IPS-20b (cell line): ENCODE measurements around the gene SNRPA.

Experiments used
- H3K27ac ChIP-seq: one replicate; pipeline ENCODE4 v1.5.1; 2013; ENCODE audit warnings: low read length
- H3K27me3 ChIP-seq: 2 replicates; pipeline ENCODE4 v1.6.1; 2013; ENCODE audit warnings: mild to moderate bottlenecking, low read length, inconsistent platforms; ENCODE audit not compliant: insufficient read depth
- H3K36me3 ChIP-seq: 2 replicates; pipeline ENCODE4 v1.6.1; 2013; ENCODE audit warnings: low read depth, mild to moderate bottlenecking, inconsistent platforms, low read length, moderate library complexity; ENCODE audit not compliant: insufficient read depth
- H3K4me1 ChIP-seq: 2 replicates; pipeline ENCODE4 v1.6.1; 2013; ENCODE audit warnings: mild to moderate bottlenecking, control low read depth, inconsistent platforms, low read length, moderate library complexity; ENCODE audit not compliant: insufficient read depth
- H3K4me3 ChIP-seq: 2 replicates; pipeline ENCODE4 v1.5.1; 2013; ENCODE audit warnings: mild to moderate bottlenecking, low read length, inconsistent platforms
- H3K9ac ChIP-seq: 2 replicates; pipeline ENCODE4 v1.6.1; 2013; ENCODE audit warnings: low read depth, mild to moderate bottlenecking, inconsistent platforms, low read length, moderate library complexity
- H3K9me3 ChIP-seq: 2 replicates; pipeline ENCODE4 v1.6.1; 2013; ENCODE audit warnings: mild to moderate bottlenecking, low read depth, low read length, inconsistent platforms; ENCODE audit not compliant: insufficient read depth

The SNRPA gene

DNA sequence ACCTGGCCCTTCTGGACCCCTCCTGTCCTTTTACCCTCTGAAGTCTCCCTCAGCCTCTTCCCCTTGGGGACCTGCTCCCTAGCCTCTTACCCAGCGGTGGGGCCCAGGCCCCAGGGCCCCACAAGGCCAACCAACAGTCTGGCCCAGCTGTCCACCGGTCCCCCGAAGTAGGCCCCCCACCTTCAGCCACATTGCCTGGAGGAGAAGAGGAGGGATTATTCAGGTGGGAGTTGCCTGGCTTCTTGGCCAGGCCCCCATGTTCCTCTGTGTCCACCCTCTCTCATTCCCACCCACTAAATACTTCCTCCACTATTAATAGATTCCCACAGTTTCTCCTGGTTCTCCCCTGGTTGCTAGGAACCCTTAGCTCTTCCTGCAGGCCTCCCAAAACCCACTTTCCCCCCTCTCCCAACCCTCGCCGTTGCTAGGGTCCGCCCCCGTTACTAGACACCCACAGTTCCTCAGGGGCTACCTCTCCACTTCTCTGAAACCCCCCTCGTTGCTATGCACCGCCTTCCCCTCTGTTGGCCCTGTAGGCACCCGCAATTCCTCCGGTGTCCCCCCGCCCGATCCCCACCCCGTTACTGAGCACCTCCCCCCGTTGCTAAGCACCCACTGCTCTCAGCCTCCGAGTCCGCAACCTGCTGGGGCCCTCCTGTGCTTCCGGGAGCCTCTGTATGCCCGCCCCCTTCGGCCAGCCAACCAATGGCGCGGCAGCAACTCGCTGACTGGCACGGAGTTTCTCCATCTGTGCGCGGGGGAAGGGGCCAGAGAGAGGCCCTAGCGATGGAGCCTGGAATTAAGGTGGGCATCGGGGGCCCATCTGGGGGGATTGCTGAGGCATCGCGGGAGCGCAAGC lies 36.3 kb upstream of the SNRPA start:
- Histone ChIP-seq H3K4me3 (peak overlapping the region; percentile 93), H3K9ac (peak overlapping the region; percentile 88), H3K36me3 (peaks cover 23% of the 10 kb centered on the region), H3K27ac (peak overlapping the region; percentile 92), H3K4me1 (peaks cover 19% of the 10 kb centered on the region; the same call in 1 of the 2 replicates), H3K27me3 (no peaks in the 10 kb centered on the region), H3K9me3 (no peaks in the 10 kb centered on the region)

GRCh38 chr19:40716031-40716481 lies 34.9 kb upstream of the SNRPA start:
- Histone ChIP-seq H3K9me3 (no peaks in the 10 kb centered on the region), H3K27me3 (no peaks in the 10 kb centered on the region), H3K4me1 (peaks cover 19% of the 10 kb centered on the region; the same call in 1 of the 2 replicates), H3K4me3 (peak overlapping the region; percentile 93), H3K27ac (peak overlapping the region; percentile 26), H3K36me3 (peaks cover 18% of the 10 kb centered on the region), H3K9ac (peak overlapping the region; percentile 88)

GRCh38 chr19:40716482-40717324 lies 34.3 kb upstream of the SNRPA start, which contains the start of the genes COQ8B and ITPKC:
Gene COQ8B (minus strand): TSS chr19:40716886. CDS start chr19:40714632, 2,254 bp downstream.
Gene ITPKC (plus strand): TSS chr19:40717112. CDS start chr19:40717136, 24 bp downstream.
- Histone ChIP-seq H3K9ac (peak within 1 kb of the TSS; percentile 88), H3K36me3 (peaks cover 12% of the 10 kb centered on the region), H3K27me3 (no peaks in the 10 kb centered on the region), H3K27ac (peak within 1 kb of the TSS; percentile 89), H3K9me3 (no peaks in the 10 kb centered on the region), H3K4me1 (peaks cover 19% of the 10 kb centered on the region; the same call in 1 of the 2 replicates), H3K4me3 (peak within 1 kb of the TSS; percentile 93)

DNA sequence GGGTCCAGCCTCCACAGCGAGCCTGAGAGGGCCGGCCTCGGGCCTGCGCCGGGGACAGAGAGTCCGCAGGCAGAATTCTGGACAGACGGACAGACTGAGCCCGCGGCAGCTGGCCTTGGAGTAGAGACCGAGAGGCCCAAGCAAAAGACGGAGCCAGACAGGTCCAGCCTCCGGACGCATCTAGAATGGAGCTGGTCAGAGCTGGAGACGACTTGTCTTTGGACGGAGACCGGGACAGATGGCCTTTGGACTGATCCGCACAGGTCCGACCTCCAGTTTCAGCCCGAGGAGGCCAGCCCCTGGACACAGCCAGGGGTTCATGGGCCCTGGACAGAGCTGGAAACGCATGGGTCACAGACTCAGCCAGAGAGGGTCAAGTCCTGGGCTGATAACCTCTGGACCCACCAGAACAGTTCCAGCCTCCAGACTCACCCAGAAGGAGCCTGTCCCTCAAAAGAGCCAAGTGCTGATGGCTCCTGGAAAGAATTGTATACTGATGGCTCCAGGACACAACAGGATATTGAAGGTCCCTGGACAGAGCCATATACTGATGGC lies 33.6 kb upstream of the SNRPA start:
- peaks cover 19% of the 10 kb centered on the region; the same call in 1 of the 2 replicates for H3K4me1 ChIP-seq
- H3K27me3 ChIP-seq = no peaks in the 10 kb centered on the region
- H3K36me3 ChIP-seq = peaks cover 10% of the 10 kb centered on the region
- H3K27ac ChIP-seq = no peak overlapping the region
- no peaks in the 10 kb centered on the region for H3K9me3 ChIP-seq
- peak overlapping the region; percentile 93 for H3K4me3 ChIP-seq
- peak overlapping the region; percentile 88; the same call in 1 of the 2 replicates for H3K9ac ChIP-seq

DNA sequence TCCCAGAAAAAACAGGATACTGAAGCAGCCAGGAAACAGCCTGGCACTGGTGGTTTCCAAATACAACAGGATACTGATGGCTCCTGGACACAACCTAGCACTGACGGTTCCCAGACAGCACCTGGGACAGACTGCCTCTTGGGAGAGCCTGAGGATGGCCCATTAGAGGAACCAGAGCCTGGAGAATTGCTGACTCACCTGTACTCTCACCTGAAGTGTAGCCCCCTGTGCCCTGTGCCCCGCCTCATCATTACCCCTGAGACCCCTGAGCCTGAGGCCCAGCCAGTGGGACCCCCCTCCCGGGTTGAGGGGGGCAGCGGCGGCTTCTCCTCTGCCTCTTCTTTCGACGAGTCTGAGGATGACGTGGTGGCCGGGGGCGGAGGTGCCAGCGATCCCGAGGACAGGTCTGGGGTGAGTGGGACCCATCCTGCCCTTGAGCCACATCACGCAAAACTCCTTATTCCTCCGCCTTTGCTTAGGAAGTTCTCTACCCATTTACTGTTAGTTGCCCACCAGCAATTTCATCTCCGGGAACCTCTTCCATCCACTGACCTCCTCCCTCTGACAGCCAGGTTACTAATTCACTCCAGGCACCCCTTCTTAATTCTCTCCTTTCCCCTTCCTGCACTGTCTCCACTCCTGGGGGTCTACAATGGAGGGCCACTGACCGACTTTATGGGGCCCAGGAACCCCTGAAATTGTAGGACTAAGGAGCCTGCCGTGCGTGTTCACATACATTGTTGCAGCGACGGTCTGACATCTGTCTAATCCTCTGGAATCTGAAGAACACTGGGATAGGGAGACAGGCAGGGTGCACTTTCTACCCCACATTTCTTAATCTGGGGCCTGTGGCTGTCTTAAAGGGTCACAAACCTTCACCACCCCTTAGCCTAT lies 32.9 kb upstream of the SNRPA start:
- peak overlapping the region; percentile 88 for H3K9ac ChIP-seq
- peak overlapping the region; percentile 93 for H3K4me3 ChIP-seq
- peaks cover 19% of the 10 kb centered on the region; the same call in 1 of the 2 replicates for H3K4me1 ChIP-seq
- no peaks in the 10 kb centered on the region for H3K27me3 ChIP-seq
- peaks cover 2% of the 10 kb centered on the region for H3K36me3 ChIP-seq
- no peaks in the 10 kb centered on the region for H3K9me3 ChIP-seq
- H3K27ac ChIP-seq = no peak overlapping the region

- peak overlapping the region; percentile 88 for H3K9ac ChIP-seq
- peaks cover 3% of the 10 kb centered on the region; the same call in 1 of the 2 replicates for H3K36me3 ChIP-seq
- no peaks in the 10 kb centered on the region for H3K9me3 ChIP-seq
- no peak overlapping the region for H3K27ac ChIP-seq
- H3K4me3 ChIP-seq = peak overlapping the region; percentile 93
- H3K4me1 ChIP-seq = peaks cover 19% of the 10 kb centered on the region; the same call in 1 of the 2 replicates
- H3K27me3 ChIP-seq = no peaks in the 10 kb centered on the region
These were observed 32.1 kb upstream of the SNRPA start for GRCh38 chr19:40718774-40719391.

- Histone ChIP-seq H3K4me1 (peaks cover 16% of the 10 kb centered on the region; the same call in 1 of the 2 replicates), H3K27ac (no peak overlapping the region), H3K9ac (peak overlapping the region; percentile 88; the same call in 1 of the 2 replicates), H3K9me3 (no peaks in the 10 kb centered on the region), H3K4me3 (peak overlapping the region; percentile 93), H3K27me3 (no peaks in the 10 kb centered on the region), H3K36me3 (peaks cover 8% of the 10 kb centered on the region; the same call in 1 of the 2 replicates)
These were observed 31.5 kb upstream of the SNRPA start for GRCh38 chr19:40719414-40719894.

- Histone ChIP-seq H3K9ac (no peak overlapping the region), H3K36me3 (peaks cover 14% of the 10 kb centered on the region; the same call in 1 of the 2 replicates), H3K9me3 (no peaks in the 10 kb centered on the region), H3K4me1 (peaks cover 10% of the 10 kb centered on the region; the same call in 1 of the 2 replicates), H3K4me3 (no peak overlapping the region), H3K27ac (no peak overlapping the region), H3K27me3 (no peaks in the 10 kb centered on the region)
These were observed 29.9 kb upstream of the SNRPA start for GRCh38 chr19:40721140-40721486.

GRCh38 chr19:40721936-40722661 lies 28.9 kb upstream of the SNRPA start:
- H3K4me1 ChIP-seq = peaks cover 10% of the 10 kb centered on the region; the same call in 1 of the 2 replicates
- H3K36me3 ChIP-seq = peaks cover 20% of the 10 kb centered on the region
- H3K9ac ChIP-seq = no peak overlapping the region
- no peak overlapping the region for H3K4me3 ChIP-seq
- H3K27me3 ChIP-seq = no peaks in the 10 kb centered on the region
- H3K27ac ChIP-seq = no peak overlapping the region
- no peaks in the 10 kb centered on the region for H3K9me3 ChIP-seq
